GM21526 (cell line): ENCODE data around the gene KIF20B.
"Not testable (repeated sequence)": the region's sequence is repeated elsewhere in the genome, so short reads cannot be mapped to it uniquely, and the experiment has no call there.

Source experiments
- ATAC-seq: cut with Tn5 transposase; IDR thresholded peaks from one replicate; pipeline ENCODE4 v1.9.1; 2021; ENCODE audit warnings: moderate library complexity; ENCODE audit not compliant: unreplicated experiment, low FRiP score

KIF20B gene

DNA sequence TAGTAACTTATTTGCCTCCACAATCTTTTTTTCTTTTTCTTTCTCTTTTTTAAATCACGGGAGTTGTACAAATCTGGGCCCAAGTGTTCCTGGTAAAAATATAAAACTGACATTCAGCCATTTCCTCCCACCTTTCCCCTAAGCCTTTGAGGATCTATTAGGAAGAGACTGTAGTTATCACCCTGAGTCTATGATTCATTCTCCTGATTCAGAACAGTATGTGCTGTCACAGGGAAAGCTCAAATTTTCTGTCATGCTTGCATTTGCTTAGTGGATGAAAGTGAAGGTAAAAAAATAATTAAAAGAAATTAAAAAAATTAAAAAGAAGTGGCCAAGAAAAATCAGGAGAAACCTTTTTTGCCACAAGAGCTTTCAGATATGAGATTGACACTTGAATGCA lies 71.7 kb downstream of the KIF20B start:
- no peak for ATAC-seq

- no peak for ATAC-seq
These were observed 75.3 kb downstream of the KIF20B start for GRCh38 chr10:89776665-89777064.

GRCh38 chr10:89782470-89782869 lies 81.1 kb downstream of the KIF20B start:
- ATAC-seq, result no peak

- ATAC-seq, result no peak
These were observed 82.0 kb downstream of the KIF20B start for GRCh38 chr10:89783406-89783805.

- ATAC-seq, result no peak
These were observed 83.7 kb downstream of the KIF20B start for GRCh38 chr10:89785095-89785494.

DNA sequence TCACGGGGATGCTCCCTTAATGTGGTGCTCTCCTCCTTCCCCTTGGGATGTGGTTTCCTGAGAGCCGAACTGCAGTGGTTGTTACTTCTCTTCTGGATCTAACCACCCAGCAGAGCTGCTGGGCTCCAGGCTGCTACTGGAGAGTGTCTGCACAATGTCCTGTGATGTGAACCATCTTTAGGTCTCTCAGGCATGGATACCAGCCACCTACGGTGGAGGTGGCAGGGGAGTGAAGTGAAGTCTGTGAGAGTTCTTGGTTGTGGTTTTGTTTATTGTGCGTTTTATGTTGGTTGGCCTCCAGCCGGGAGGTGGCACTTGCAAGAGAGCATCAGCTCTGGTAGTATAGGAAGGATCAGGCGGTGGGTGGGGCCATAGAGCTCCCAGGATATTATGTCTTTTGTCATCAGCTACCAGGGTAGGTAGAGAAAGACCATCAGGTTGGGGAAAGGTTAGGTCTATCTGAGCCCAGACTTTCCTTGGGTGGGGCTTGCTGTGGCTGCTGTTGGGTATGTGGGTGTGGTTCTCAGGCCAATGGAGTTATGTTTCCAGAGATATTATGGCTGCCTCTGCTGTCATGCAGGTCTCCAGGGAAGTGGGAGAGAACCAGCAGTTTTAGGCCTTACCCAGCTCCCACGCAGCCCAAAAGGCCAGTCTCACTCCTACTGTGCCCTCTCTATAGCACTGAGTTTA lies 87.9 kb downstream of the KIF20B start:
- no peak for ATAC-seq

GRCh38 chr10:89792187-89792586 lies 90.8 kb downstream of the KIF20B start:
- no peak for ATAC-seq

DNA sequence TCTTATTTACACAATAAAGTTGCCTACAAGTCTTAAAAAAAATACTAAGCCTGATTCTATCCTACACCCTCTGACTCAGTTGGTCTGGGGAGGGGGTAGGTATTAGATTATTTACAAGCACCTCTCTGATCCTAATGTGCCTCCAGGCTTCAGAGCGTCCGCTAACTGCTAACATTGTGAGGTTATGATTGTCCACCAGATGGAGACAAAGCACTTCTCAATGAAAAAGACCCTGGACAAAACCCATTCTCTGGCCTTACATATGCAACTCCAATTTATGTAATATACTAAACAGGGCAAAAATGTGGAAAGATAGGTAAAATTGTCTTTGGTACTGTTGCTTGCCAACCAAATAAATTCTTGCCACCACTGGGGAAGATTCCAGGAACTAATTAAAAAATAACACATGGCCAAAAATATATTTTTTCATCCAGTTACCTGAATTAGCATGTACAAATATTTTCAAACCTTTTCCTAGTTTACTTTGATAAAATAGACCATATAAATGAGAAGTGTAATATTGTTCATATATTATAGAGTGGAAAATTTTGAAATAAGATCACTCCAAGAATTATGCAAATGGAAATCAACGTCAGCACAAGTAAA lies 92.4 kb downstream of the KIF20B start:
- ATAC-seq, result peak; percentile 58

GRCh38 chr10:89795840-89796239 lies 94.5 kb downstream of the KIF20B start:
- ATAC-seq, result peak; percentile 80

GRCh38 chr10:89798092-89798491 lies 96.7 kb downstream of the KIF20B start:
- no peak for ATAC-seq

- no peak for ATAC-seq
These were observed 98.2 kb downstream of the KIF20B start for GRCh38 chr10:89799573-89799972.

DNA sequence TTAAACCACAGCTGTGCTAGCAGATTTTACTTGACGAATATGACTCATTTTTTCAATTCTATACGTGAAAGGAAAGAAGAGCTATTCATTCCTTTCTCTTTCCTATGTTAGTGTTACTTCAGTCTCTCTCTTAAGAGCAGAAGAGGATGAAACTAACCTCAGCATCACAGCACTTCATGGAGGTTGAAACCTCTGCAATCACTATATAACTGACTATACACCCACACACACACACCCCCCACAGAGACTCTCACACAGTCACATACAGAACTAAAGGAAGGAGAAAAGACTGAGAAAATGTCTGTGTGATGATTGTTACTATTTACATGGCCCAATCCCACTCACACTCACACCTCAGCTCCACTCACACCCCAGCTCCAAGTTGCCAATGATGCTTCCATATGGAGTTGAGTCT lies 104.2 kb downstream of the KIF20B start:
- peak; percentile 89 for ATAC-seq

DNA sequence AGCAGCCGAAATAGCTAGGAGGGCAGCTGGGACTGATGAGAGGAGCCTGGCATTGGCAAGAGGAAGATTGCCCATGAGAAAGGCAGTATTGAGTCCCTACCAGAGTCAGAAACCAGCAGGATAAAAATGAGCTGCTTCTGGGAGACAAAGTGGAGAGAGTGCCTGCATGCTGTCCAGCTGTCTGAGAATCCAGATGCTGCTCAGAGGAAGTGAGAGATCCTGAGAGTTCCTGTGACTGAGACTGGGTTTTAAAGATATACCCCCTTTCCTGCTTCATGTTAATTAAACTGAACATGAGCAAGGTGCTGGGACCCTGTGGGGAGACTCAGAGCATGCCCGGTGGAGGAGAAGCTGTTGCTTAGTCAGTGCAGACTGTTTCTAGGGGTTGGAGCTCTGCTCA lies 107.5 kb downstream of the KIF20B start:
- ATAC-seq, result no peak

DNA sequence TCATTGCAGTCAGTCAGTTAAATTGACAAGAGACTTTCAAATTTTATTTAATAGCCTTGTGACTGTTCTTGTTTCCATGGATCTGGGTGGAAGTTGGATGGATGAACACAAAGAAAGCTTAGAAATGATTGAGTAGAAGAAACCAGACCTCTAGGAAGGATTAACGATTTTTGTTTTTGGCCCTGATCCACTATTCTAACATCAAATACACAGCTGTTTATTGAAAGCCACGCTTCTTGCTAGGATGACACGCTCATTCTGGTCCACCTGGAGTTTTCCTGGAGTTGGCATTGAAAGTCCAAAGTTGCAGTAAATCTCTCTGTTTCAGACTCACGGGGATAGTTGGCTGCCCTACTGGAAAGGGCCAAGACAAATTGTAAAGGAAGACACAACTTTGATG lies 108.4 kb downstream of the KIF20B start:
- ATAC-seq, result no peak

DNA sequence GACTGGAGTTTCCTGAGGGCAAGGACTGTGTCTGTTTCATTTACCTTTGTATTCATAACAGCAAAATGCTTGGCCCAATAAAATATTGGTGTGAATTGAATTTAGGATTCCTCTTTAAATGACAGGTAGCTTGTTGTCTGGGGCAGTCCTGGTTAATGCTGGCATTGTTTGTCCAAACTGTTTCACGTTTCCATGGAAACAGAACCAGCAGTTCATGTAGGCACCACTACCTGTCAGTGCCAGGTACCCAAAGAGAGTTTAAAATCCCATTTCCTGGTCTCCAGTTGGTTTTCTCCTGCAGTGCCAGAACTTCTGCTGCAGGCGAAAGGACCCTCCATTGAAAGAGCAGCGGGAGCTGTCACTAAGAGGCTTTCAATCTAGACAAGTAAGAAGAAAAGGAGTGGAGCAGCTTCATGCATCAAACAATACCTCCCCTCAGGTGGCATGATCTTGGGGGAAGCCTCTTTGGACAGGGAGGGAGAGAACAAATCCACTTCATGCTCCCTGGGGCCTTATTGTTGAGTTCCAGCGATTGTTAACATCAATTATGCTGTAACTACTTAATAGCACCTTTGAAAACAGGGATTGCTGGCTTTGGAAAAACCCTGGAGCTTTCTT lies 109.6 kb downstream of the KIF20B start:
- ATAC-seq, result no peak

DNA sequence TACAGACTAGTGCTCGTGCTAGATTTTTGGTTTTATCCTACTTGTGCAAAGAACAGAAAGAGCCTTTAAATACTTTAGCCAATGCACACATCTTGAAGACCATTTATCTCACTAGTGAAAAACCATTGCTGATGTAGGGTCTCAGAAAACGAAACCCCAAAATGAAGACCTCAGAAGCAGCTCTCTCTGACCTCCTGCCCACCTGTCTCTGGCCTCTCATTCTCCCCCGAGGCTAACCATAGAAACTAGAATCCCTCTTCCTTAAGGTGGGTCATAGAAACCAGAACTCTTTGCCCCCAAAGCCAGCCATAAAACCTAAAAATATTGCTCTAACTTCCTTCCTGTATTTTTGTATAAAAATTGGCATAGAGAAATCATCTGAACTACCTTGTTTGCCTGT lies 112.2 kb downstream of the KIF20B start:
- ATAC-seq, result no peak

GRCh38 chr10:89814278-89814677 lies 112.9 kb downstream of the KIF20B start:
- ATAC-seq, result no peak

DNA sequence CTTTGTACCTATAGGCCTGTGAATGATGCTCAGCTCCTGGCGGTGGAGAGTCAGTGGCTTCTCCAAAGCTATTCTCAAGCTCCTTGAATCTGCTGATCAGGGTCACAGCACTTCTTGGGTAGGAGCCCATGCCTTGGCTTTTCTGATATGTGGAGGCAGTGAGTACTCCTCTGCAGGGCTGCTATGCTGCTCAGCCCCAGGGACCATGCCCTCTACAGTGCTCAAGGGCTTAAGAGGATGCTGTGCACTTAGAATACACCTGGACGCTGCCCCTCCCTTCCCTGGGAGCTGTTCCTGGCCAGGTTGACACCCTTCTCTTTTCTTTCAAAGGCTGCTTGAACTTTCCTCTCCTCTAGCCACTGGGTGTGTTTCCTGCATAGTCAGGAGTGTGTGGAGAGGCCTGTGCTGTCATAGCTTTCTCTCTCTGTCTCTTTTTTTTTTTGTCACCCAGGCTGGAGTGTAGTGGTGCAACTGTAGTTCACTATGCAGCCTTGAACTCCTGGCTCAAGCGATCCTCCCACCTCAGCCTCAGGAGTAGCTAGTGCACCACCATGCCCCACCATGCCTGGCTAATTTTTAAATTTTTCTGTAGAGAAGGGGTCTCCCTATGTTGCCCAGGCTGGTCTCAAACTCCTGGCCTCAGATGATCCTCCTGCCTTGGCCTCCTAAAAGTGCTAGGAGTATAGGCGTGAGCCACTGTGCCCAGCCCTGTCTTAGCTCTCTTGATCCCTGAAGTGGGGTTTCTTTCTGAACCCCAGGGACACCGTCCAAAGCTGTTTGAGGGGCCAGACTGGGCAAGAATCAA lies 113.9 kb downstream of the KIF20B start:
- no peak for ATAC-seq

GRCh38 chr10:89819008-89819407 lies 117.6 kb downstream of the KIF20B start:
- ATAC-seq, result not testable (repeated sequence)
